ENCODE measurements around the gene QDPR. TPM values are rescaled to one million over a fixed set of nuclear protein-coding genes. Genes with fewer than 3 reads are reported as not detected.
A peak's percentile ranks its signal among the peaks of the same experiment; 100 is the strongest.

The QDPR gene
- total RNA-seq, 1 donor from 2014 or later: 52.4 TPM

- TF ChIP-seq CTCF (conservative IDR thresholded peaks at IDR 0.05): no peak
- Mint-ChIP-seq H3K4me3 (no peak overlapping the region), H3K9me3 (no peaks in the 10 kb centered on the region), H3K36me3 (peaks cover 16% of the 10 kb centered on the region), H3K27ac (no peak overlapping the region), H3K4me1 (ENCODE audit: unreplicated experiment) (peaks cover 4% of the 10 kb centered on the region), H3K27me3 (no peaks in the 10 kb centered on the region)
- DNase-seq (ENCODE audit: extremely low spot score, unreplicated experiment): no peak
Measured at GRCh38 chr4:17493619-17494018, 18.3 kb downstream of the QDPR start.

GRCh38 chr4:17492876-17493275, 19.0 kb downstream of the QDPR start:
- Mint-ChIP-seq H3K4me3 (no peak overlapping the region), H3K9me3 (no peaks in the 10 kb centered on the region), H3K4me1 (ENCODE audit: unreplicated experiment) (peaks cover 4% of the 10 kb centered on the region), H3K27me3 (no peaks in the 10 kb centered on the region), H3K36me3 (peaks cover 14% of the 10 kb centered on the region), H3K27ac (no peak overlapping the region)
- no peak for TF ChIP-seq CTCF (conservative IDR thresholded peaks at IDR 0.05)
- DNase-seq (ENCODE audit: extremely low spot score, unreplicated experiment): no peak

GRCh38 chr4:17492058-17492741, 19.7 kb downstream of the QDPR start:
- Mint-ChIP-seq H3K27ac (no peak overlapping the region), H3K9me3 (no peaks in the 10 kb centered on the region), H3K4me3 (no peak overlapping the region), H3K36me3 (peaks cover 11% of the 10 kb centered on the region), H3K4me1 (ENCODE audit: unreplicated experiment) (peaks cover 4% of the 10 kb centered on the region), H3K27me3 (no peaks in the 10 kb centered on the region)
- DNase-seq (ENCODE audit: extremely low spot score, unreplicated experiment): no peak
- no peak for TF ChIP-seq CTCF (conservative IDR thresholded peaks at IDR 0.05)

GRCh38 chr4:17491196-17491595, 20.7 kb downstream of the QDPR start:
- Mint-ChIP-seq H3K27ac (no peak overlapping the region), H3K4me1 (ENCODE audit: unreplicated experiment) (peaks cover 4% of the 10 kb centered on the region), H3K9me3 (no peaks in the 10 kb centered on the region), H3K36me3 (peaks cover 18% of the 10 kb centered on the region), H3K27me3 (no peaks in the 10 kb centered on the region), H3K4me3 (no peak overlapping the region)
- TF ChIP-seq CTCF (conservative IDR thresholded peaks at IDR 0.05): no peak
- no peak for DNase-seq (ENCODE audit: extremely low spot score, unreplicated experiment)

- H3K27ac Mint-ChIP-seq: peak overlapping the region; percentile 39
- H3K4me3 Mint-ChIP-seq: peak overlapping the region; percentile 0
- H3K4me1 Mint-ChIP-seq (ENCODE audit: unreplicated experiment): peaks cover 4% of the 10 kb centered on the region
- no peaks in the 10 kb centered on the region for H3K27me3 Mint-ChIP-seq
- DNase-seq (ENCODE audit: extremely low spot score, unreplicated experiment): no peak
- H3K9me3 Mint-ChIP-seq: no peaks in the 10 kb centered on the region
- TF ChIP-seq CTCF (conservative IDR thresholded peaks at IDR 0.05): no peak
- peaks cover 18% of the 10 kb centered on the region for H3K36me3 Mint-ChIP-seq
Measured at GRCh38 chr4:17490575-17491059, 21.3 kb downstream of the QDPR start.
